HepG2 (cell line): ENCODE results near the gene PAPOLB. TPM values are rescaled to one million over a fixed set of nuclear protein-coding genes. Genes with fewer than 3 reads are reported as not detected.

Source experiments
- ATAC-seq: fragments of 200-7000 bp; cut with Tn5 transposase; 3 replicates; pipeline ENCODE4 v1.9.1; 2020; ENCODE audit warnings: mild to moderate bottlenecking, moderate library complexity
- BruUV-seq: library from RNA; stranded (reverse); fragments of 400-500 nt; replicated peaks from 2 replicates; lab custom pipeline; 2021; lab: Mats Ljungman, UMichigan
- CTCF ChIA-PET: fragments of 300-600 bp; formaldehyde crosslinking; extraction: SDS; loops from one replicate; lab custom pipeline; 2021; ENCODE audit warnings: low total read pairs, inconsistent platforms, low intra/inter-chr PET ratio; lab: Yijun Ruan, JAX
- POLR2A ChIA-PET: fragments of 350-600 bp; sonication (Branson Sonifier 250); formaldehyde crosslinking; loops from one replicate; lab custom pipeline; 2020; ENCODE audit warnings: antibody characterized with exemption, inconsistent platforms; lab: Yijun Ruan, JAX
- DNase-seq: peaks from one replicate; pipeline ENCODE4 v3.0.0-alpha.2; 2015; ENCODE audit warnings: low spot score
- FAIRE-seq: peaks from 3 replicates; lab custom pipeline; 2011; peaks lifted over from hg19 to GRCh38; lab: Jason Lieb, UNC
- H2AFZ ChIP-seq: one replicate; pipeline ENCODE4 v1.6.1; 2011; ENCODE audit warnings: low read length, inconsistent platforms
- H3K27ac ChIP-seq: fragments of 300-600 bp; 3 replicates; pipeline ENCODE4 v1.8.0; 2011; ENCODE audit warnings: mixed run types, mild to moderate bottlenecking, mixed read lengths, low read length, inconsistent platforms; ENCODE audit not compliant: insufficient read depth; ENCODE audit errors: extremely low read length
- H3K27me3 ChIP-seq, 2 experiments: fragments of 200-600 bp in 1 of 2; 2 replicates in 1 of 2; 3 replicates in 1 of 2; pipeline versions ENCODE4 v1.6.0 to v1.8.0; 2011; ENCODE audit warnings: low read length in 2 of 2, mild to moderate bottlenecking in 2 of 2, moderate library complexity in 2 of 2, inconsistent platforms in 1 of 2; ENCODE audit not compliant: insufficient read depth in 2 of 2, control insufficient read depth in 1 of 2
- H3K36me3 ChIP-seq, 2 experiments: fragments of 200-600 bp in 1 of 2; replicated peaks in 1 of 2; 2 replicates in 1 of 2; 3 replicates in 1 of 2; pipeline versions ENCODE4 v1.5.1 to v1.8.0; 2011; ENCODE audit warnings: low read length in 2 of 2, inconsistent platforms in 1 of 2; ENCODE audit not compliant: insufficient read depth in 2 of 2, control insufficient read depth in 1 of 2
- H3K4me1 ChIP-seq: 2 replicates; pipeline ENCODE4 v1.5.1; 2012; ENCODE audit warnings: low read length, inconsistent platforms; ENCODE audit not compliant: insufficient read depth
- H3K4me2 ChIP-seq: 2 replicates; pipeline ENCODE4 v1.6.0; 2011; ENCODE audit warnings: low read depth, low read length, inconsistent platforms
- H3K4me3 ChIP-seq, 3 experiments: fragments of 200-600 bp in 1 of 3; sonication (generic), shearing (Covaris generic) in 1 of 3; replicated peaks in 1 of 3; 2 replicates each; pipeline ENCODE4 v1.5.1; 2011 to 2016; ENCODE audit warnings: low read length in 3 of 3, inconsistent platforms in 2 of 3, low read depth in 2 of 3, mild to moderate bottlenecking in 2 of 3, control low read depth in 1 of 3, mixed read lengths in 1 of 3; ENCODE audit not compliant: insufficient read depth in 1 of 3
- H3K79me2 ChIP-seq: one replicate; pipeline ENCODE4 v1.6.1; 2011; ENCODE audit warnings: low read length, inconsistent platforms; ENCODE audit not compliant: insufficient read depth
- H3K9ac ChIP-seq: 2 replicates; pipeline ENCODE4 v1.6.0; 2011; ENCODE audit warnings: mild to moderate bottlenecking, low read depth, low read length, inconsistent platforms; ENCODE audit not compliant: insufficient read depth
- H3K9me3 ChIP-seq: 2 replicates; pipeline ENCODE4 v1.5.1; 2012; ENCODE audit warnings: mild to moderate bottlenecking, low read length
- H4K20me1 ChIP-seq: 2 replicates; pipeline ENCODE4 v1.6.0; 2011; ENCODE audit warnings: inconsistent platforms, mild to moderate bottlenecking, low read length, moderate library complexity; ENCODE audit not compliant: insufficient read depth
- CBFB ChIP-seq: sonication (generic); formaldehyde crosslinking; IDR thresholded peaks from 2 replicates; pipeline ENCODE4 v1.4.0; 2020; ENCODE audit warnings: missing genetic modification reagents
- GABPA ChIP-seq, 2 experiments: IDR thresholded peaks; 2 replicates each; pipeline ENCODE4 v1.6.1; 2011 to 2016; ENCODE audit warnings: low read depth in 2 of 2, low read length in 1 of 2, missing biosample characterization in 1 of 2, missing genetic modification characterization in 1 of 2
- GATAD1 ChIP-seq: IDR thresholded peaks from 2 replicates; pipeline ENCODE4 v1.6.1; 2016; ENCODE audit warnings: missing genetic modification reagents, missing compliant biosample characterization
- MXD4 ChIP-seq: IDR thresholded peaks from 2 replicates; pipeline ENCODE4 v1.6.1; 2016; ENCODE audit warnings: mild to moderate bottlenecking, missing biosample characterization, missing genetic modification reagents
- ZC3H13 ChIP-seq: sonication (generic); formaldehyde crosslinking; IDR thresholded peaks from 2 replicates; pipeline ENCODE4 v1.8.1; 2023; ENCODE audit warnings: mild to moderate bottlenecking, missing genetic modification reagents, moderate library complexity
- ZEB1 ChIP-seq: IDR thresholded peaks from 2 replicates; pipeline ENCODE4 v1.6.1; 2012; ENCODE audit warnings: mild to moderate bottlenecking, low read depth, inconsistent platforms; ENCODE audit not compliant: insufficient replicate concordance
- ZNF224 ChIP-seq: sonication (generic); formaldehyde crosslinking; IDR thresholded peaks from 2 replicates; pipeline ENCODE4 v1.5.0; 2020; ENCODE audit warnings: mild to moderate bottlenecking, missing genetic modification reagents
- ZNF264 ChIP-seq: sonication (generic); formaldehyde crosslinking; IDR thresholded peaks from 2 replicates; pipeline ENCODE4 v1.4.0; 2020; ENCODE audit warnings: missing genetic modification reagents
- ZNF451 ChIP-seq: sonication (generic); formaldehyde crosslinking; IDR thresholded peaks from 2 replicates; pipeline ENCODE4 v1.5.0; 2020; ENCODE audit warnings: mild to moderate bottlenecking, missing genetic modification reagents
- WGBS: methylation state at CpG from one replicate; pipeline ENCODE4 v1.1.6; 2017; ENCODE audit warnings: low lambda C conversion rate; 5-methylcytosine and 5-hydroxymethylcytosine counted together
- in situ Hi-C: cut with HindIII; loops from 2 replicates; pipeline ENCODE4 v1.10.0; 2017; ENCODE audit warnings: low pct_unique_long_range_greater_than_20kb; ENCODE audit not compliant: extremely low pct_ligation_motif_present
- intact Hi-C: fragments of 100-400 bp; cut with micrococcal nuclease; formaldehyde crosslinking; loops from one replicate; pipeline ENCODE4 v1.10.0; 2022; ENCODE audit not compliant: unreplicated experiment
- polyA plus RNA-seq, 8 experiments: library from polyadenylated mRNA; depleted of rRNA in 3 of 8; stranded (reverse) in 7 of 8; unstranded in 1 of 8; fragments of >200 nt; fragmentation: Illumina TruSeq in 4 of 8; extraction: Trizol in 4 of 8; gene quantifications; 2 replicates each; pipeline versions ENCODE4 v1.2.1 to v1.2.3, GENCODE V29; 2011 to 2016; ENCODE audit warnings: low read depth in 4 of 8, missing spikeins in 1 of 8, mixed read lengths in 1 of 8; ENCODE audit not compliant: insufficient read depth in 1 of 8
- total RNA-seq, 5 experiments: library from RNA; depleted of rRNA; stranded (reverse); fragments of >200 nt; fragmentation: Illumina TruSeq; extraction: Trizol; gene quantifications; 2 replicates each; pipeline ENCODE4 v1.2.3, GENCODE V29; 2016; ENCODE audit warnings: low read depth in 1 of 5
- TF ChIP-seq, protein P1 (sequence below): sonication (generic); formaldehyde crosslinking; conservative IDR thresholded peaks from 2 replicates; pipeline ENCODE4 v1.8.0; 2022; ENCODE audit warnings: missing genetic modification reagents
- TF ChIP-seq, protein P2 (sequence below), 2 experiments: fragments of 450-650 bp in 1 of 2; sonication (generic) in 1 of 2; formaldehyde crosslinking in 1 of 2; IDR thresholded peaks; 2 replicates each; pipeline versions ENCODE4 v1.6.1 to v1.8.0; 2016 to 2022; ENCODE audit warnings: antibody characterized with exemption in 1 of 2, mild to moderate bottlenecking in 1 of 2, missing genetic modification reagents in 1 of 2
- TF ChIP-seq, protein P3 (sequence below): sonication (generic); formaldehyde crosslinking; IDR thresholded peaks from 2 replicates; pipeline ENCODE4 v1.4.0; 2020; ENCODE audit warnings: missing genetic modification reagents

The PAPOLB gene
- total and polyA plus RNA-seq, 2 of the 13 experiments (the other 11 are each of a cell fraction or from before 2014, with no cell fraction given): not detected

DNA sequence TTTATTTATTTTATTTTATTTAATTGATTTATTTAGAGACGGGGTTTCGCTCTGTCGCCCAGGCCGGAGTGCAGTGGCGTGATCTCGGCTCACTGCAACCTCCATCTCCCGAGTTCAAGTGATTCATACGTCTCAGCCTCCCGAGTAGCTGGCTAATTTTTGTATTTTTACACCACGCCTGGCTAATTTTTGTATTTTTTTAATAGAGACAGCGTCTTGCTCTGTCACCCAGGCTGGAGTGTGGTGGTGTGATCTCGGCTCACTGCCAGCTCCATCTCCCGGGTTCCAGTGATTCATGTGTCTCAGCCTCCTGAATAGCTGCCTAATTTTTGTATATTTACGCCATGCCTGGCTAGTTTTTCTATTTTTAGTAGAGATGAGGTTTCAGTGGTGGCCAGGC lies 52.2 kb downstream of the PAPOLB start:
- intact Hi-C loops: no loop called here
- FAIRE-seq: no peak
- POLR2A ChIA-PET: no interaction called here
- H3K4me1 ChIP-seq: 0 out of 2 replicates have a peak, but pooled peaks cover under 1% of the 10 kb centered on the region
- CTCF ChIA-PET: no interaction called here
- in situ Hi-C loops: no loop called here
- DNase-seq: no peak
- H3K4me3 ChIP-seq: no peak overlapping the region
- no peaks in the 10 kb centered on the region for H3K9me3 ChIP-seq
- ATAC-seq: no peak
- TF ChIP-seq, protein P1, sequence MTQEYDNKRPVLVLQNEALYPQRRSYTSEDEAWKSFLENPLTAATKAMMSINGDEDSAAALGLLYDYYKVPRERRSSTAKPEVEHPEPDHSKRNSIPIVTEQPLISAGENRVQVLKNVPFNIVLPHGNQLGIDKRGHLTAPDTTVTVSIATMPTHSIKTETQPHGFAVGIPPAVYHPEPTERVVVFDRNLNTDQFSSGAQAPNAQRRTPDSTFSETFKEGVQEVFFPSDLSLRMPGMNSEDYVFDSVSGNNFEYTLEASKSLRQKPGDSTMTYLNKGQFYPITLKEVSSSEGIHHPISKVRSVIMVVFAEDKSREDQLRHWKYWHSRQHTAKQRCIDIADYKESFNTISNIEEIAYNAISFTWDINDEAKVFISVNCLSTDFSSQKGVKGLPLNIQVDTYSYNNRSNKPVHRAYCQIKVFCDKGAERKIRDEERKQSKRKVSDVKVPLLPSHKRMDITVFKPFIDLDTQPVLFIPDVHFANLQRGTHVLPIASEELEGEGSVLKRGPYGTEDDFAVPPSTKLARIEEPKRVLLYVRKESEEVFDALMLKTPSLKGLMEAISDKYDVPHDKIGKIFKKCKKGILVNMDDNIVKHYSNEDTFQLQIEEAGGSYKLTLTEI (CRISPR knock-in tag): no peak
- TF ChIP-seq ZNF264 (CRISPR knock-in tag): no peak
- TF ChIP-seq ZNF451 (CRISPR knock-in tag): no peak
- TF ChIP-seq GATAD1: no peak
- TF ChIP-seq ZEB1: no peak
- TF ChIP-seq ZNF224 (CRISPR knock-in tag): no peak
- TF ChIP-seq, protein P2, sequence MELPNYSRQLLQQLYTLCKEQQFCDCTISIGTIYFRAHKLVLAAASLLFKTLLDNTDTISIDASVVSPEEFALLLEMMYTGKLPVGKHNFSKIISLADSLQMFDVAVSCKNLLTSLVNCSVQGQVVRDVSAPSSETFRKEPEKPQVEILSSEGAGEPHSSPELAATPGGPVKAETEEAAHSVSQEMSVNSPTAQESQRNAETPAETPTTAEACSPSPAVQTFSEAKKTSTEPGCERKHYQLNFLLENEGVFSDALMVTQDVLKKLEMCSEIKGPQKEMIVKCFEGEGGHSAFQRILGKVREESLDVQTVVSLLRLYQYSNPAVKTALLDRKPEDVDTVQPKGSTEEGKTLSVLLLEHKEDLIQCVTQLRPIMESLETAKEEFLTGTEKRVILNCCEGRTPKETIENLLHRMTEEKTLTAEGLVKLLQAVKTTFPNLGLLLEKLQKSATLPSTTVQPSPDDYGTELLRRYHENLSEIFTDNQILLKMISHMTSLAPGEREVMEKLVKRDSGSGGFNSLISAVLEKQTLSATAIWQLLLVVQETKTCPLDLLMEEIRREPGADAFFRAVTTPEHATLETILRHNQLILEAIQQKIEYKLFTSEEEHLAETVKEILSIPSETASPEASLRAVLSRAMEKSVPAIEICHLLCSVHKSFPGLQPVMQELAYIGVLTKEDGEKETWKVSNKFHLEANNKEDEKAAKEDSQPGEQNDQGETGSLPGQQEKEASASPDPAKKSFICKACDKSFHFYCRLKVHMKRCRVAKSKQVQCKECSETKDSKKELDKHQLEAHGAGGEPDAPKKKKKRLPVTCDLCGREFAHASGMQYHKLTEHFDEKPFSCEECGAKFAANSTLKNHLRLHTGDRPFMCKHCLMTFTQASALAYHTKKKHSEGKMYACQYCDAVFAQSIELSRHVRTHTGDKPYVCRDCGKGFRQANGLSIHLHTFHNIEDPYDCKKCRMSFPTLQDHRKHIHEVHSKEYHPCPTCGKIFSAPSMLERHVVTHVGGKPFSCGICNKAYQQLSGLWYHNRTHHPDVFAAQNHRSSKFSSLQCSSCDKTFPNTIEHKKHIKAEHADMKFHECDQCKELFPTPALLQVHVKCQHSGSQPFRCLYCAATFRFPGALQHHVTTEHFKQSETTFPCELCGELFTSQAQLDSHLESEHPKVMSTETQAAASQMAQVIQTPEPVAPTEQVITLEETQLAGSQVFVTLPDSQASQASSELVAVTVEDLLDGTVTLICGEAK (IDR thresholded peaks at IDR 0.05): no peak
- TF ChIP-seq, protein P2 (CRISPR knock-in tag; IDR thresholded peaks at IDR 0.05): no peak
- TF ChIP-seq GABPA (IDR thresholded peaks at IDR 0.05; ENCODE audit: low read depth, low read length): no peak
- no peak for TF ChIP-seq GABPA (CRISPR knock-in tag; IDR thresholded peaks at IDR 0.05; ENCODE audit: low read depth)
- TF ChIP-seq ZC3H13 (CRISPR knock-in tag): no peak
- no peak for TF ChIP-seq CBFB
- TF ChIP-seq MXD4: no peak
- TF ChIP-seq, protein P3, sequence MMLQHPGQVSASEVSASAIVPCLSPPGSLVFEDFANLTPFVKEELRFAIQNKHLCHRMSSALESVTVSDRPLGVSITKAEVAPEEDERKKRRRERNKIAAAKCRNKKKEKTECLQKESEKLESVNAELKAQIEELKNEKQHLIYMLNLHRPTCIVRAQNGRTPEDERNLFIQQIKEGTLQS (CRISPR knock-in tag): no peak
- no peak overlapping the region for H2AFZ ChIP-seq
- peaks cover 9 to 46% of the 10 kb centered on the region in 2 experiments; a peak in 3 of 5 replicates for H3K27me3 ChIP-seq
- H3K4me2 ChIP-seq: no peak overlapping the region
- no peaks in the 10 kb centered on the region for H3K36me3 ChIP-seq
- no peaks in the 10 kb centered on the region for H4K20me1 ChIP-seq
- no peak overlapping the region for H3K27ac ChIP-seq
- no peak overlapping the region for H3K9ac ChIP-seq
- WGBS: 67% methylated on average over 14 of the region's 14 CpGs
- no TSS peak for BruUV-seq
- no peaks in the 10 kb centered on the region for H3K79me2 ChIP-seq
